ENCODE data around the gene TULP1. TPM values are rescaled to one million over a fixed set of nuclear protein-coding genes. Genes with fewer than 3 reads are reported as not detected.
A peak's percentile ranks its signal among the peaks of the same experiment; 100 is the strongest.

Gene TULP1
- total RNA-seq, 4 donors from 2014 or later, result 1.2 TPM; not detected in 3

GRCh38 chr6:35524380-35525020, 11.8 kb upstream of the TULP1 start:
- no peaks in the 10 kb centered on the region for H3K36me3 ChIP-seq
- no peak overlapping the region for H3K27ac ChIP-seq (replicated peaks in 1 of 4)
- no peak overlapping the region for H3K4me3 ChIP-seq
- H3K27me3 ChIP-seq, result no peaks in the 10 kb centered on the region
- intact Hi-C loops (cut with DNase I), result loop anchor here (5.0 to 10.0 kb wide), 3 partner anchors 38 to 90 kb away; no protein-coding TSS in a partner anchor
- H3K4me1 ChIP-seq, result peaks cover 0 to 10% (median 6%) of the 10 kb centered on the region in 4 donors
- H3K9me3 ChIP-seq, result no peaks in the 10 kb centered on the region
- TF ChIP-seq POLR2AphosphoS5 (IDR thresholded peaks at IDR 0.05) (no peak), POLR2A (IDR thresholded peaks at IDR 0.05; ENCODE audit: low read depth) (no peak), EP300 (IDR thresholded peaks at IDR 0.05) (no peak)
- TF ChIP-seq, protein P1, sequence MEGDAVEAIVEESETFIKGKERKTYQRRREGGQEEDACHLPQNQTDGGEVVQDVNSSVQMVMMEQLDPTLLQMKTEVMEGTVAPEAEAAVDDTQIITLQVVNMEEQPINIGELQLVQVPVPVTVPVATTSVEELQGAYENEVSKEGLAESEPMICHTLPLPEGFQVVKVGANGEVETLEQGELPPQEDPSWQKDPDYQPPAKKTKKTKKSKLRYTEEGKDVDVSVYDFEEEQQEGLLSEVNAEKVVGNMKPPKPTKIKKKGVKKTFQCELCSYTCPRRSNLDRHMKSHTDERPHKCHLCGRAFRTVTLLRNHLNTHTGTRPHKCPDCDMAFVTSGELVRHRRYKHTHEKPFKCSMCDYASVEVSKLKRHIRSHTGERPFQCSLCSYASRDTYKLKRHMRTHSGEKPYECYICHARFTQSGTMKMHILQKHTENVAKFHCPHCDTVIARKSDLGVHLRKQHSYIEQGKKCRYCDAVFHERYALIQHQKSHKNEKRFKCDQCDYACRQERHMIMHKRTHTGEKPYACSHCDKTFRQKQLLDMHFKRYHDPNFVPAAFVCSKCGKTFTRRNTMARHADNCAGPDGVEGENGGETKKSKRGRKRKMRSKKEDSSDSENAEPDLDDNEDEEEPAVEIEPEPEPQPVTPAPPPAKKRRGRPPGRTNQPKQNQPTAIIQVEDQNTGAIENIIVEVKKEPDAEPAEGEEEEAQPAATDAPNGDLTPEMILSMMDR (IDR thresholded peaks at IDR 0.05), result no peak
- WGBS, result 76% methylated on average over 3 of the region's 3 CpGs
- no peak for DNase-seq (ENCODE audit: extremely low spot score)

DNA sequence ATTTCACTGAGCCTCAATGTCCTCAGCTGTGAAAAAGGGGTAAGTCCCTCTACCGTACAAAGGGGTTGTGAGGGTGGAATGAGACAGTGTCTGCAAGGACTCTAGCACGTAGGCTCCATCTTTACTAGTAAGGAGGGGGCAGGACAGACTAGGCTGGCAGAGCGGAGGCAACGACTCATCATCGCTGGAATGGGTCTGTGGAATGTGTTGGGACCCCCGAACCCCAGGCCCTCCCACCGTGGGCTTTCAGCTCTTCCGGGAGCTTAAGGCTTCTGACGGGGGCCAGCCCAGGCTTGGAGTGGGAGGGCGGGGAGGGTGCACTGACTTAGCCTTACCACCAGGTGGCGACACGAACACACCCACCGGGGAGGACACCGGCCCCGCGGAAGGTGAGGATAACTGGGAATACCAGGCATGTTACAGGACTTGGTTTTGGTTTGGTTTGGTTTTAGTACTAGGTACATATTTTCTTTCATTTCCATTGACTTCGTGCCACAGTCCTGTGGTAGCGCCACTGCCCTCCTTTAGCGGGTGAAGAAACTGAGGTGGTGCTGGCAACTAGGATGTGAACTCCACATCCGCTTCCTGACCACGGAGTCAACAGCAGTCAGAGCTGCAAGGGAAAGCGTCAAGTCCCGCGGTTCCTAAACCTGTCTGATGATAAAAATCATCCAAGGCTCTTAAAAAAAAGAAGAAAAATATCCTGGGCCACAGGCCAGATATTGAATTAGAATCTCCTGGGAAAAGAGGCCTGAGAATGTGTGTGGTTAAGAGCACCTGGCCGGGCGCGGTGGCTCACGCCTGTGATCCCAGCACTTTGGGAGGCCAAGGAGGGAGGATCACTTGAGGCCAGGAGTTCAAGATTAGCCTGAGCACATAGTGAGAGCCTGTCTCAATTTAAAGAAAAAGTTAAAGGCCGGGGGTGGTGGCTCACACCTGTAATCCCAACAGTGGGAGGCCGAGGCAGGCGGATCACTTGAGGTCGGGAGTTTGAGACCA, 10.3 kb upstream of the TULP1 start:
- peak; percentile 96 for DNase-seq (ENCODE audit: extremely low spot score)
- no peaks in the 10 kb centered on the region for H3K36me3 ChIP-seq
- intact Hi-C loops (cut with DNase I), result loop anchor here (1.0 to 10.0 kb wide), 4 partner anchors 39 to 214 kb away; partner anchors contain the start of gene ARMC12
- peak overlapping the region; percentile 5 to 38 (median 26) for H3K4me3 ChIP-seq
- no peaks in the 10 kb centered on the region for H3K9me3 ChIP-seq
- 43% methylated on average over 23 of the region's 32 CpGs for WGBS
- no peak overlapping the region for H3K27ac ChIP-seq (replicated peaks in 1 of 4)
- peaks cover 0 to 10% (median 6%) of the 10 kb centered on the region in 4 donors for H3K4me1 ChIP-seq
- TF ChIP-seq, protein P1 (IDR thresholded peaks at IDR 0.05), result peak in 2 of 3 experiments; percentile 98
- TF ChIP-seq EP300 (IDR thresholded peaks at IDR 0.05) (no peak), POLR2AphosphoS5 (IDR thresholded peaks at IDR 0.05) (peak in 1 of 2 donors; percentile 54)
- H3K27me3 ChIP-seq, result no peaks in the 10 kb centered on the region

DNA sequence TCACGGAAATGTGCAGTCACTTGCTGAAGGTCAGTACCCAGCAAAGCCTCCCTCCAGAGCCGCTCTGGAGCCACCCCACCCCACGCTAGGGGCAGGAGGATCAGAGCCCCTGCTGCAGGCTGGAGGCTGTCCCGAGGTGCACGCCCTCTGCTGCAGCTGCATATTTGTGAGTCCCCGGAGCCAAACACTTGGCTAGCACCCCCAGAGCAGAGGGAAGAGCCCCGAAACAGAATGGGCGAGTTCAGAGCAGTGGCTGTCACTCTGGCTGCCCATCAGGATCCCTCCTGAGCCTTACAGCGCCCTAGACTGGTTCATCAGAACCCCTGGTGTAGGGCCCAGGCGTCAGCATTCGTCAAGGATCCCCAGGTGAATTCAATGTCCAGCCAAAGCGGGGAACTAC, 9.5 kb upstream of the TULP1 start:
- no peaks in the 10 kb centered on the region for H3K9me3 ChIP-seq
- intact Hi-C loops (cut with DNase I), result loop anchor here (1.0 to 10.0 kb wide), 4 partner anchors 40 to 215 kb away; partner anchors contain the start of gene ARMC12
- TF ChIP-seq POLR2AphosphoS5 (IDR thresholded peaks at IDR 0.05) (no peak), POLR2A (IDR thresholded peaks at IDR 0.05; ENCODE audit: low read depth) (no peak), EP300 (IDR thresholded peaks at IDR 0.05) (no peak)
- TF ChIP-seq, protein P1 (IDR thresholded peaks at IDR 0.05), result no peak
- H3K27ac ChIP-seq (replicated peaks in 1 of 4), result no peak overlapping the region
- H3K4me1 ChIP-seq, result peaks cover 0 to 10% (median 6%) of the 10 kb centered on the region in 4 donors
- DNase-seq (ENCODE audit: extremely low spot score), result no peak
- WGBS, result 82% methylated on average over 7 of the region's 12 CpGs
- H3K4me3 ChIP-seq, result no peak overlapping the region
- H3K27me3 ChIP-seq, result no peaks in the 10 kb centered on the region
- H3K36me3 ChIP-seq, result no peaks in the 10 kb centered on the region

GRCh38 chr6:35521235-35521634, 8.5 kb upstream of the TULP1 start:
- no peak for DNase-seq (ENCODE audit: extremely low spot score)
- TF ChIP-seq POLR2AphosphoS5 (IDR thresholded peaks at IDR 0.05) (no peak), POLR2A (IDR thresholded peaks at IDR 0.05; ENCODE audit: low read depth) (no peak), EP300 (IDR thresholded peaks at IDR 0.05) (no peak)
- TF ChIP-seq, protein P1 (IDR thresholded peaks at IDR 0.05), result no peak
- peaks cover 0 to 10% (median 6%) of the 10 kb centered on the region in 4 donors for H3K4me1 ChIP-seq
- no peaks in the 10 kb centered on the region for H3K36me3 ChIP-seq
- H3K27ac ChIP-seq (replicated peaks in 1 of 4), result no peak overlapping the region
- H3K27me3 ChIP-seq, result no peaks in the 10 kb centered on the region
- H3K9me3 ChIP-seq, result no peaks in the 10 kb centered on the region
- no peak overlapping the region for H3K4me3 ChIP-seq
- intact Hi-C loops (cut with DNase I), result loop anchor here (5.0 to 10.0 kb wide), 3 partner anchors 41 to 94 kb away; no protein-coding TSS in a partner anchor
- 84% methylated on average over 4 of the region's 4 CpGs for WGBS
